GM12892 (cell line): ENCODE measurements around the gene AKR1B1.

ENCODE experiments used
- DNase-seq: peaks from one replicate; pipeline ENCODE4 v3.0.0; 2011; ENCODE audit not compliant: insufficient read length
- FAIRE-seq: peaks from 2 replicates; lab custom pipeline; 2011; peaks lifted over from hg19 to GRCh38; lab: Jason Lieb, UNC
- POLR2A ChIP-seq: IDR thresholded peaks from 2 replicates; pipeline ENCODE4 v1.6.1; 2011; ENCODE audit warnings: low read depth, low read length, control low read depth
- POLR2AphosphoS5 ChIP-seq: IDR thresholded peaks from 2 replicates; pipeline ENCODE4 v1.6.1; 2011; ENCODE audit warnings: low read depth, low read length, control low read depth
- TAF1 ChIP-seq: IDR thresholded peaks from 2 replicates; pipeline ENCODE4 v1.6.1; 2011; ENCODE audit warnings: low read depth, mild to moderate bottlenecking, control low read depth, low read length, borderline replicate concordance

AKR1B1 gene

GRCh38 chr7:134468054-134468453, 9.2 kb upstream of the AKR1B1 start:
- no peak for TF ChIP-seq POLR2AphosphoS5
- TF ChIP-seq TAF1 = no peak
- no peak for TF ChIP-seq POLR2A
- FAIRE-seq (no peak), DNase-seq (no peak)

- FAIRE-seq (no peak), DNase-seq (no peak)
- TF ChIP-seq POLR2A (no peak), POLR2AphosphoS5 (no peak), TAF1 (no peak)
Measured at GRCh38 chr7:134465491-134465890, 6.6 kb upstream of the AKR1B1 start.

GRCh38 chr7:134464496-134464895, 5.6 kb upstream of the AKR1B1 start:
- FAIRE-seq = no peak
- TF ChIP-seq POLR2AphosphoS5 (no peak), TAF1 (no peak), POLR2A (no peak)
- no peak for DNase-seq

- TF ChIP-seq POLR2A = no peak
- no peak for TF ChIP-seq POLR2AphosphoS5
- no peak for TF ChIP-seq TAF1
- FAIRE-seq (no peak), DNase-seq (no peak)
Measured at GRCh38 chr7:134463751-134464150, 4.9 kb upstream of the AKR1B1 start.

GRCh38 chr7:134462337-134462925, 3.5 kb upstream of the AKR1B1 start:
- no peak for DNase-seq
- no peak for TF ChIP-seq TAF1
- TF ChIP-seq POLR2A = no peak
- TF ChIP-seq POLR2AphosphoS5 = no peak
- no peak for FAIRE-seq

- TF ChIP-seq POLR2AphosphoS5 (no peak), POLR2A (no peak), TAF1 (no peak)
- DNase-seq = no peak
- no peak for FAIRE-seq
Measured at GRCh38 chr7:134461916-134462315, 3.0 kb upstream of the AKR1B1 start.

- FAIRE-seq (no peak), DNase-seq (no peak)
- no peak for TF ChIP-seq POLR2AphosphoS5
- TF ChIP-seq TAF1 = no peak
- TF ChIP-seq POLR2A = no peak
Measured at GRCh38 chr7:134459981-134460380, 1.1 kb upstream of the AKR1B1 start.

- DNase-seq (peak; percentile 55), FAIRE-seq (no peak)
- no peak for TF ChIP-seq POLR2A
- no peak for TF ChIP-seq POLR2AphosphoS5
- no peak for TF ChIP-seq TAF1
Measured at GRCh38 chr7:134458341-134458805, 527 bp downstream of the AKR1B1 start.

- no peak for TF ChIP-seq POLR2AphosphoS5
- TF ChIP-seq TAF1 = no peak
- no peak for TF ChIP-seq POLR2A
- no peak for DNase-seq
- no peak for FAIRE-seq
Measured at GRCh38 chr7:134457210-134457609, 1.7 kb downstream of the AKR1B1 start.

- no peak for FAIRE-seq
- TF ChIP-seq TAF1 (no peak), POLR2AphosphoS5 (no peak)
- no peak for DNase-seq
Measured at GRCh38 chr7:134454277-134454676, 4.6 kb downstream of the AKR1B1 start.

GRCh38 chr7:134453518-134453917, 5.4 kb downstream of the AKR1B1 start:
- TF ChIP-seq POLR2AphosphoS5 = no peak
- TF ChIP-seq TAF1 = no peak
- TF ChIP-seq POLR2A = no peak
- FAIRE-seq (no peak), DNase-seq (no peak)

GRCh38 chr7:134452991-134453473, 5.9 kb downstream of the AKR1B1 start:
- DNase-seq (no peak), FAIRE-seq (no peak)
- TF ChIP-seq POLR2AphosphoS5 (no peak), TAF1 (no peak), POLR2A (no peak)

- DNase-seq (no peak), FAIRE-seq (no peak)
- no peak for TF ChIP-seq TAF1
- no peak for TF ChIP-seq POLR2AphosphoS5
- no peak for TF ChIP-seq POLR2A
Measured at GRCh38 chr7:134452419-134452838, 6.5 kb downstream of the AKR1B1 start.
